HG03432 (cell line): ENCODE measurements around the gene D2HGDH.
A peak's percentile ranks its signal among the peaks of the same experiment; 100 is the strongest.
"Not testable (repeated sequence)": the region's sequence is repeated elsewhere in the genome, so short reads cannot be mapped to it uniquely, and the experiment has no call there.

Source experiments
- ATAC-seq: cut with Tn5 transposase; IDR thresholded peaks from one replicate; pipeline ENCODE4 v1.9.1; 2021; ENCODE audit warnings: mild to moderate bottlenecking, moderate library complexity; ENCODE audit not compliant: unreplicated experiment

The D2HGDH gene

DNA sequence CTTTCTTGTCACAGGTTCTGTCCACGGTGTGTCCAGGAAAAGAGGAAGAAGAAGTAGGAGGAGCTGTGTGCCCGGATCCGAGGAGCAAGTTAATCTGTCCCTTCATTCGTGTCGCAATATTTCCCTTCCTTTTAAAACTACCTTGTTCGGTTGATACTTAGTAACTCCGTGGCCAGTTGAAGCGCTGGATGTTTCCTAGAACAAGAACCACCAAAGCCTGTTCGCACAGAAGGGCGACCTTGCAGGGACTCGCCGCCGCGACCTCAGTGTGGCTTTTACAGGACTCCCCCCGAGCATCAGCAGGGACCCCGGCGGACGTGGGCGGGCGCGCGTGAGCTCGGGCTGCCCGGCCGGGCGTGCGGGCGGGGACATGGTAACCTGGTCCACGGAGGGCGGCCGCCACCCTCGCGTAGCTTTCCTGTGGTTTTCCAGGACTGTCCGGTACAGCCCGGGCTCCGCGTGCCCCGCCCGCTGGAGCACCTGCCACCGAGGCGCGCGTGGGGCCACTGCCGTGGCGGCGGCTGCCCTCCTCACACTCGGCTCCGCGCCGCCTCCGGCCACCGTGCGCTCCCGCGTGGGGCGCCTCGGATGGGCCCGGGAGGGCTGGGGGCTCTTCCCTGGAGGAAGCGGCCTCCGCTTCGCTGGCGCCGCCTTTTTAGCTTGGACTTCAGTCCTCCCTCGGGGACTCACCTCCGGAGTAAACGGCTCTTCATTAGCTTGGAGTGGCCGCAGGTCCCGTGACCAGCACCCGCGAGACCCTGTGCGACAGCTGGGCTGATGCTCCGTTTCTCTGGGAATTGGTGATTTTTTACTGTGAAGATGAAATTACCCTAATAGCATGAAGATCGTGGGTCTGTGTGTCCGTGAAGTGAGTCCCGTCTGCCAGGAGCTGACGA is 9.2 kb upstream of the D2HGDH start:
- ATAC-seq: no peak

DNA sequence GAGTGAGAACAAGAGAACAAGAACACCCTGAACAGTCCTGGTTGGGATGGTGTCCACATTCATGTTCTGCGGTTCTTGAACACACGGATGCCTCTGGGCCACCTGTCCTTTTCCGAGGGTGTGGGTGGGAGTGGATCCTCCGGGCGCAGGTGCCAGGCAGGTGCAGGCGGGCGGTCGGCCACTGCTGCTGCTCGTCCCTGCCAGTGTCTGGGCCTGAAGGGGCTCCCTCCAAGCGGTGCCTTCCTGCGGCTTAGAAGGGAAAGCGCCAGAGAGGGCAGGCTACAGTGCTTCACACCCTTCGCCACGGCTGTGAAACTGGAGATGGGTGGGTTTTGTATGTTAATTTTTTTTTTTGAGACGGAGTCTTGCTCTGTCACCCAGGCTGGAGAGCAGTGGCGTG is 8.0 kb upstream of the D2HGDH start:
- ATAC-seq: no peak

DNA sequence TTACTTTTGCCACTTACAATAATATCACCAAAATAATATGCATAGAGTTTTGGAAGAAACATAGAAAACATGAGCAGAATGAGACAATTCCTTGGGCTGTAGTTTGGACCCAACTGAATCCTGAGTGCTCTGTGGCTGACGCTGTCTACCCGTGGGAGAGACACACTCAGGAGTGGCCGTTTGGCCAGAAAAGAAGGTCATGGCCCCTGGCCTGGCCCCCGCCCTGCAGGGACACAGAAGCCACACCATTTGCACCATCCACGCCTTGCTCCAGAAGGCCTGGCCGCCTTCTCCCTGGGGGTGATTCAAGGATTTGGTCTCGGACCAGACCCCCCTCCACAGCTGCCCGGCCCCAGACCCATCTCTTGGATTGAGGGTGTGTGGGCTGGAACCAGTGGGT is 6.4 kb upstream of the D2HGDH start:
- no peak for ATAC-seq

DNA sequence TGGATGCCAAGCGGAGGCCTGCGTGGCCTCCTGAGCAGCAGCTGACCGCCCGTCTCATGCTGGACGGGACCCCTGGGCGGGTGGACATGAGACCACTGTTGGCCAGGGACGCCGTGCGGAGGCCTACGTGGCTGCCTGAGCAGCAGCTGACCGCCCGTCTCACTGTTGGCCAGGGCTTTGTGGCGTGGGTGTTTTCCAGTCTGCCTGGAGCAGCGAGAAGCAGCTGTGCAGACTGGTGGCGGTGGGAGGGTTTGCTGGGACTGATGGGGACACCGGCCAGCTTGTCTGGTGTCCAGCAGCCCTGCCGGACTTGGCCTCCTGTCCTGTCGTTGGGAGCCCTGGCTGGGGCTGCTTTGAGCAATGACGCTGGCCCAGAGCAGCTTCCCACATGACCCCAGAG is 5.8 kb upstream of the D2HGDH start:
- ATAC-seq: no peak

DNA sequence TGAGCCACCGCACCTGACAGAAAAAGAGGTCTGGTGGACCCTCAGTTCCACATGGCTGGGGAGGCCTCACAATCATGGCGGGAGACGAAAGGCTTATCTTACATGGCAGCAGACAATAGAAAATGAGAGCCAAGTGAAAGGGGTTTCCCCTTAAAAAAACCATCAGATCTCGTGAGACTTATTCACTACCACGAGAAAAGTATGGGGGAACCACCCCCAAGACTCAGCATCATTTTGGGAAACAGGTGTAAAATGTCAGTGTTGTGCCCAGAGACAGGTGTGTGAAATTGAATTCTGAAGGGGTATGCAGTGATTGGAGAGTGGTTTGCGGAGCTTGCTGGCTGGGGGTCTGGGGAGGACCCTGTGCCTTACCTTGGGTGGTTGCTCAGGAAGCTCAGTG is 4.6 kb upstream of the D2HGDH start:
- no peak for ATAC-seq

DNA sequence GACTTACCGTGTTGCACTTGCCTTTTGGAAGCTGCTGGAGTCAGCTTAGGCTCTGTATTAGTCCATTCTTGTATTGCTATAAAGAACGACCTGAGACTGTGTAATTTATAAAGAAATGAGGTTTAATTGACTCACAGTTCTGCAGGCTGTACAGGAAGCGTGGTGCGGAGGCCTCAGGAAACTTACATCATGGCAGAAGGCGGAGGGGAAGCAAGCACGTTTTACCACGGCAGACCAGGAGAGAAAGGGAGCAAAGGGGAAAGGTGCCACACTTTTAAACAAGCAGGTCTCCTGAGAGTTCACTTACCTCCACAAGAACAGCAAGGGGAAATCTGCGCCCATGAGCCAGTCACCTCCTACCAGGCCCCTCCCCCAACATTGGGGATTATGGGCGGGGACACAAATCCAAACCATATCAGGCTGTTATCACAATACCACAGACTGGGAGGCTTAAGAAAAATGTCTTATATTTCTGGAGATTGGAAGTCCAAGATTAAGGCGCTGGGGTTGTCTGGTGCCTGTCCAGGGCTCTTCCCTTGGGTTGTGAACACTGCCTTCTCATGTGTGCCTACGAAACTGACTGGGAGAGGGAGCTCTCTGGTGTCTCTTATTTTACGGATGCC is 3.6 kb upstream of the D2HGDH start:
- no peak for ATAC-seq

DNA sequence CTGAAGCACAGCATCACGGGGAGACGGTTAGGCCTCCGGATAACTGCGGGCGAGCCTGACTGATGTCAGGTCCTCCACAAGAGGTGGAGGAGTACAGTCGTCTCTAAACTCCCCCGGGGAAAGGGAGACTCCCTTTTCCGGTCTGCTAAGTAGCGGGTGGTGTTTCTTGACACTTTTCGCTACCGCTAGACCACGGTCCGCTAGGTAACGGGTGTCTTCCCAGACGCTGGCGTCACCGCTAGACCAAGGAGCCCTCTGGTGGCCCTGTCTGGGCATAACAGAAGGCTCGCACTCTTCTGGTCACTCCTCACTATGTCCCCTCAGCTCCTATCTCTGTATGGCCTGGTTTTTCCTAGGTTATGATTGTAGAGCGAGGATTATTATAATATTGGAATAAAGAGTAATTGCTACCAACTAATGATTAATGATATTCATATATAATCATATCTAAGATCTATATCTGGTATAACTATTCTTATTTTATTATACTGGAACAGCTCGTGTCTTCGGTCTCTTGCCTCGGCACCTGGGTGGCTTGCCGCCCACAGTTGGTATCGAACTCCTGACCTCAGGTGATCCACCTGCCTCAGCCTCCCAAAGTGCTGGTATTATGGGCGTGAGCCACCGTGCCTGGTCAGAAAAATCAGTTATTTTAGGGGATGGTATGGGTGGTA is 1.8 kb upstream of the D2HGDH start:
- ATAC-seq: not testable (repeated sequence)

DNA sequence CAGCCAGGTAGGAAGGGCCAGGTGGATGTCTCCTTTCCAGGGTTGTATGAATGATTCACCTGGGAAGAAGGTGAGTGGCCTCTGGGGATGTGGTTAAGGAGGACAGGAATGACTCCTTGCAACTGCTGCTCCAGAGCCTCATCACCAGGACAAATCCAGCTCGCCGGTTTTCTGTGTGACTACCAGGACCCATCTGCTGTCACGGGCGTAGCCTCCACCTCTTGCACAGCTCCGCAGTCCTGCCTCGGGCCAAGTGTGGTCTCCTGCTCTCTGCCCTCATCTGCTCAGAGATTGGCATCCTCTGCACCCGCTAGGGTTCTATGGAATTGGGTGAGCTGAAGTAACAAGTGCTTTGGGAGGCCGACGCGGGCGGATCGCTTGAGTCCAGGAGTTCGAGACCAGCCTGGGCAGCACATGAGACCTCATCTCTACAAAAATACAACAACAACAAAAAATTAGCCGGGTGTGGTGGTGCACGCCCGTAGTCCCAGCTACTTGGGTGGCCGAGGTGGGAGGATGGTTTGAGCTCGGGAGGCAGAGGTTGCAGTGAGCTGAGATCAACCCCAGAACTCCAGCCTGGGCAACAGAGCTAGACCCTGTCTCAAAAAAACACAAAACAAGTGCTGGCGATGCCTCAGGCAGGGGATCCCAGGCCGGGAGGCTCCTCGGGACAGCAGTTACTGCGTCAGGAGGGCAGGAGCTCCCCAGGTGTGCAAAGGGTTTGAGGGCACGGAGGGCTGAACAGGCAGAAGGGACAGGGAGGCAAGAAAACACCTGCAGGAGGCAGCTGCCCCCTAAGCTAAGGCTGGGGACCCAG is 831 bp upstream of the D2HGDH start:
- ATAC-seq: no peak

DNA sequence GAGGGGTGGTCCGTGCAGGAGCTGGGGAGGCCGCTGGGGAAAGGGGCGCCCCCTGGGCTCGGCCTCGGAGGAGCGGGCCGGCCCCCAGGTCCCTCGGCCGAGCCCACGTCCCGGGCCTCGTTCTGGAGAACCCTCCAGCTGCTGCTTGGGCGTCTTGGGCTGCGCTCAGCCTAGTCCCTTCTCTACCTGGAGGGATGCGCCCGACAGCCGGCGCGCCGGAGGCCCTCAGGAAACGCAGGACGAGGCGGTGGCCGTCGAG is 293 bp upstream of the D2HGDH start:
- ATAC-seq: peak; percentile 35

DNA sequence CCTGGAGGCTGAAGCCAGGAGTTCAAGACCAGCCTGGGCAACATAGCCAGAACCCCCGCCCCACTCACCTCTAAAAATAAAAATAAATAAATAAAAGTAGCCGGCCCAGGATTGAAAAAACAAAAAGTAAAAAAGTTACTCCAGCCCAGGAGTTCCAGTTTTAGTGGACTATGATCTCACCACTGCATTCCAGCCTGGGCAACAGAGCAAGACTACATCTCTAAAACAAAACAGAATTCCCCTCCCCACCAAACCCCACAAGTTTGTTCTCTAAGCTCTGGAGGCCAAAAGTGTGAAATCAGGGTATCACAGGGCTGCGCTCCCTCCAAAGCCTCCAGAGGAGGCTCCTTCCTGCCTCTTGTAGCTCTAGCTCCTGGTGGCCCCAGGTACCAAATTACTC is 1.7 kb downstream of the D2HGDH start:
- no peak for ATAC-seq

DNA sequence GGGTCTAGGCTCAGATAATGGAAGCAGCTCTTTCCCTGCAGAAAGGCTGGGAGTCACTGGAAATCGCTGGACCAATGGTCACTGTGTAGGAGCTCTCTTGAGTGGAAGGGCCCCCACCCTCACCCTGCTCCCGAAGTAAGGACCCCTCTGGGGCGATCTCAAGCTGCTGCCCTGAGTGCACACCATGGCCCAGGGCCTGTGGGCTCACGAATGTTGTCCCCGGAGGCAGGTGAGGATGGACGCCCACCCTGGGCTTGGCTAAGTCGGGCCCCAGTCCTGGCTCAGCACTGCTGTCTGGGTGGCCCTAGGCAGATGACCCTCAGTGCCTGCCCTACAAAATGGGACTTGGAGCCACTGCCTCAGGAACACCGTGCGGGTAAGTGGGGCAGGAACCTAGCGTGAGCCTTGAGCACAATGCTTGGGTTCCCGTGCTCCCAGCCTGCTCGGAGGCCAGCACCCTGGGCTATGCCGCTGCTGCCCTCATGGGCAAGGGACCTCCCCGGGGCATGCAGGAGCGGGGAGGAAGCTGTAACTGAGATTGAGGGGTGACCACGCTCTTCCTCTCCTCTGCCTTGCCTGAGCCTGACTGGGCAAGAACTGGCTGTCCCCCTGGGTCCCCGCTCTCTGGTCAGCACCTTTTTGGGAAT is 3.7 kb downstream of the D2HGDH start:
- no peak for ATAC-seq

DNA sequence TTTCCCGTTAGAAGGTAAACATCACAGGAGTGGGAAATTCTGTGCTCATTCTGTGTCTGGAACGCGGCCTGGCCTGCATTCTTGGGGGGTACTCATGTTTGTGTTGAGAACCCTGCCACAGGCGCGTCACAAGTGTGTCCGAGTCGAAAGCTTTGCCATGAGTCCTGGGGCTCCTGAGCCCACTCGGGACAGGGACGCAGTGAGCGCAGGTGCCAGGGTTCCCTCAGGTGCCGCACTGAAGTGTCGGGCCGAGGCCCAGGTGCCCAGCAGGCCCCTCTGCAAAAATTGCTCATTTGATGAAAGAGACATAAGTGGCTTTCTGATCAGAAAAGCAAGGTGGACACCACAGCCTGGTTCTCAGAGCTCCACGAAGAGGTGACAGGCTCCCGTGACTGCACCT is 4.7 kb downstream of the D2HGDH start:
- ATAC-seq: no peak

DNA sequence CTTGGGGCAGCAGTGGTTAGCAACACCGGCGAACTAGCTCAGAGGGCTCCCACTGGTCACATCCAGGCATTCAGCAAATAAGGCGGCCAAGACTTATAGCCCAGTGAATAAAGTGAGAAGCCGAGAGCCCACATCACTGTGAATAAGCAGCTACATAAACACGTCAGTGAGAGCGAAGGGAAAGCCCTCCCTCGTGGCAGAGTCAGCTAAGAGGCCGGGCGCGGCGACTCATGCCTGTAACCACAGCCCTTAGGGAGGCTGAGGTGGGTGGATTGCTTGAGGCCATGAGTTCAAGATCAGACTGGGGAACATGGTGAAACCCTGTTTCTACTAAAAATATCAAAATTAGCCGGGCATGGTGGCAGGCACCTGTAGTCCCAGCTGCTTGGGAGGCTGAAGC is 5.2 kb downstream of the D2HGDH start:
- ATAC-seq: no peak

DNA sequence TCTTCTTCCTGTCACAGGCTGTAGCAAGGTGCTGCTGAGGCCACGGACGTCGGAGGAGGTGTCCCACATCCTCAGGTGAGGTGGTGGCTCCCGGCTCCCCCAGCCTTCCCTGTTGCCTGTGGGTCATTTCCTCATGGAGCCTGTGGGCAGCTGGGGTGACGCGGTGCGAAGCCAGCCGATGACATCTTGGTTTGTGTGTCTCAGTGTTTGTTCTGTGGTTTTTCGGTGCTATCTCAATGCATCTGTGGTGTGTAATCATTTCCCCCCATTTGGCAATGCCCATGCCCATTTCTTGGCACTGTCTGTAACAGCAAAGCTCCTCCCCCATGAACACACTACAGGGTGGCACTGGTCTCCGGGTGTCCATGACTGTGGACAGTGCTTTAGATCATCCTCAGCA is 6.6 kb downstream of the D2HGDH start:
- no peak for ATAC-seq

DNA sequence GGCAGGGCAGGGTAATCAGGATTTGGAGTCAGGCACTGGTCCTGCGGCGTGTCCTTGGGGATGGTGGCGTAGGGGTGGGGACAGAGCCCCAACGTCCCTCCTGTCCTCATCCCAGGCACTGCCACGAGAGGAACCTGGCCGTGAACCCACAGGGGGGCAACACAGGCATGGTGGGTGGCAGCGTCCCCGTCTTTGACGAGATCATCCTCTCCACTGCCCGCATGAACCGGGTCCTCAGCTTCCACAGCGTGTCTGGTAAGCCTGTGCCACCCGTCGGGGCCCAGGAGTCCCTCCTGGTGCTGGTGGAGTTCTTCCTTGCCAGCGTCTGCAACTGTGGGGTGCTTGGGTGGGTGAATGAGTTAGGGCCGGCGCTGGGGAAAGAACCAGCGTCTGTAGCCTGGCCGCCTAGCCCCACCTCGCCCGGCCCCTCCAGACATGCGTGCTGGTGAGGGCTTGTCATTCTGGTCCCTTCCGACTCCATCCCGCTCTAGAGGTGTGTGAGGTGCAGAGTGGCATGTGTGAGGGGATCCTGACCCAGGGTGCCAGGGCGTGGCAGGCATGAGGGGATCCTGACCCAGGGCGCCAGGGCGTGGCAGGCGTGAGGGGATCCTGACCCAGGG is 8.0 kb downstream of the D2HGDH start:
- ATAC-seq: no peak

DNA sequence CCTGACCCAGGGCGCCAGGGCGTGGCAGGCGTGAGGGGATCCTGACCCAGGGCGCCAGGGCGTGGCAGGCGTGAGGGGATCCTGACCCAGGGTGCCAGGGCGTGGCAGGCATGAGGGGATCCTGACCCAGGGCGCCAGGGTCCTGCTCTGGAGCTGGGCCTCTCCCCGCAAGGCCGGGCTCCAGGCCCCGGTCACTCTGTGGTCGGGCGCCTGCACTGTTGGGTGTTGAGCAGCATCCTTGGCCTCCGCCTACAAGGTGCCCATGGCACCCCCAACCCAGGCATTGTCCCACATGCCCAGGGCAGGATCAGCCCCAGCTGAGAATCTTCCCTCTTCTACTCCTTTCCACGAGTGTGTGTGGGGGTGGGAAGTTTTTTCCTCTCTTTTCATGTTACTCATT is 8.6 kb downstream of the D2HGDH start:
- not testable (repeated sequence) for ATAC-seq

DNA sequence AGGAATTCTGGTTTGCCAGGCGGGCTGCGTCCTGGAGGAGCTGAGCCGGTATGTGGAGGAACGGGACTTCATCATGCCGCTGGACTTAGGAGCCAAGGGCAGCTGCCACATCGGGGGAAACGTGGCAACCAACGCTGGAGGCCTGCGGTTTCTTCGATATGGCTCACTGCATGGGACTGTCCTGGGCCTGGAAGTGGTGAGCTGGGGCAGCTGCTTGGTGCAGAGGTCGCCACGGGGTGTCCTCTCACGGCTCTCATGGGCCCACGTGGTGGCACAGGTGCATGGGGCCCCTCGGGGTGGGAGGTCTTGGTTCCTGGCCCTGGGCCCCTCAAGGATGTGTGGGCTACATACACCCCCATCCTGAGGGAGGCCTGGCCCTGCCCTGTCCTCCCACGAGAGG is 9.2 kb downstream of the D2HGDH start:
- no peak for ATAC-seq

DNA sequence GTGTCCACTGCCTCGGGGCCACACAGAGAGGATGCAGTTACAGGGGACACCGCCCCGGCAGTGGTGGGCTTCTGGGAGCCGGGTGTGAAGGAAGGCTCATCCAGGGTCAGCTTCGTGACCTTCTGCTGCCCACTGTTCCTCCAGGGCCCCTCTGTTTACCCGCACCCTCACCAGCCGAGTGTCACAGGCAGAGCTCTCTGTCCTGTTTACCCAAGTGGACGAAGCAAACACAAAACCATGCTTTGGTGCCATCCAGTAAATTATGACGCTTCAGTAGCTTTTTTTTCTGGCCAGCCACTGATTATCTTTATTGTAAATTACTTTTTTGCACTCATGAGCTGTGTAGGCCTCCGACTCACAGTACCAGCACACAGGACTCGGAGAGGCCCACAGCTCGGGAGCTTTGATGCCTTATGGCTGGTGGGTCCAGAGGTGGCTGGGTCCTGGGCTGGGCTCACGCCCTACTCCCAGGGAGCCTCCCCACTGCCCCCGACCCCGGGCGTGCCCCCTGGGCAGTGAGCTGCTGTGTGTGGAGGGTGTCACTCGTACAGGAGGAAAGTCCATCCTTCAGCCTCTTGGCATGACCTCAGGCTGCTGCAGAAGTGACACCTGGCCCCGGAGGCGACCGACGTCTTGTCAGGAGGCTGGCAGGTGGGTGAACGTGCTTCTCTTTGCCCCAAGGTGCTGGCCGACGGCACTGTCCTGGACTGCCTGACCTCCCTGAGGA is 9.8 kb downstream of the D2HGDH start:
- no peak for ATAC-seq

DNA sequence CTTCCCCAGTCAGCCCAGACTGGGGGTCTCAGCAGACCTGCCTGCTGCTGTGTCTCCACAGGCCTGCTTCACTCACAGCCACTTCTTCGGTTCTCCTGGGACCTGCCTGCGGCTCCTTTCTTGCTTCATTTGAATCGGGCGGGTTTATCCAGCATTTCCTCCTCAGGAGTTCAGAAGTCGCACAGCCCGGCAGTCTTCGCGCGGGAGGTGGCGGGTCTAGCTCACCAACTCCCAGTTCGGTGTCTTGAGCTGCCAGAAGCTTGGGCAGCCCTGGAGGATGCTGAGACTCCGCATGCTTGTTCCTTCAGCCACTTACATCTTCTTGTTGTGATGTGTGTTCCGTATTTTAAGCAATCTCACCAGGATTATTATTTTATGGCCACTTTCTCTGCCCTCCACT is 10.8 kb downstream of the D2HGDH start:
- no peak for ATAC-seq

DNA sequence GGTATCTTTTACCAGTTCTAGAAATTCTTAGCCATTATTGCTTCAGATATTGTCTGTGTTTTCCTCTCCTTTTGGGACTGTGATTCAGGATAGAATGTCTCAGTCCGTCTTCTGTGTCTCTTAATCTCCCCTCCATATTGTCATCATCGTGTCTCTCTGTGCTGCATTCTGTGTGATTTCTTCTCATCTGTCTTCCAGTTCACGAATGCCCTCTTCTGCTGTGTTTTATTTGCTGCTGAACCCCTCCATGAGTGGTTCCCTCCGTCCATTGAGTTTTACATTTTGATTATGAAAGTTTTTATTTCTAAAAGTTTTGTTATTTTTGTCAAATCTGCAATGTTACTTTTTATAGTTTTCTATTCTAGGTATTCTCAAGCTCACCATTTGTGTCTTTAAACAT is 11.7 kb downstream of the D2HGDH start:
- ATAC-seq: no peak
